Mononuclear cell (primary cell): ENCODE results near the gene TMC1. TPM values are rescaled to one million over a fixed set of nuclear protein-coding genes. Genes with fewer than 3 reads are reported as not detected.

ENCODE experiments used
- H3K27me3 ChIP-seq: 2 replicates; pipeline ENCODE4 v1.6.0; 2011; ENCODE audit warnings: low read length, control low read depth; ENCODE audit not compliant: insufficient read depth
- H3K4me1 ChIP-seq: 2 replicates; pipeline ENCODE4 v1.5.1; 2011; ENCODE audit warnings: mild to moderate bottlenecking, low read length, control low read depth; ENCODE audit not compliant: insufficient read depth
- H3K4me3 ChIP-seq: 2 replicates; pipeline ENCODE4 v1.5.1; 2011; ENCODE audit warnings: mild to moderate bottlenecking, low read length, moderate library complexity
- H3K9me3 ChIP-seq: 2 replicates; pipeline ENCODE4 v1.5.1; 2011; ENCODE audit warnings: low read depth, mild to moderate bottlenecking, control low read depth, low read length
- total RNA-seq: library from RNA; depleted of rRNA; stranded (reverse); fragments of >200 nt; gene quantifications from one replicate; pipeline ENCODE4 v1.2.3, GENCODE V29; 2012

TMC1 gene
- total RNA-seq, 1 donor: 0.52 TPM

DNA sequence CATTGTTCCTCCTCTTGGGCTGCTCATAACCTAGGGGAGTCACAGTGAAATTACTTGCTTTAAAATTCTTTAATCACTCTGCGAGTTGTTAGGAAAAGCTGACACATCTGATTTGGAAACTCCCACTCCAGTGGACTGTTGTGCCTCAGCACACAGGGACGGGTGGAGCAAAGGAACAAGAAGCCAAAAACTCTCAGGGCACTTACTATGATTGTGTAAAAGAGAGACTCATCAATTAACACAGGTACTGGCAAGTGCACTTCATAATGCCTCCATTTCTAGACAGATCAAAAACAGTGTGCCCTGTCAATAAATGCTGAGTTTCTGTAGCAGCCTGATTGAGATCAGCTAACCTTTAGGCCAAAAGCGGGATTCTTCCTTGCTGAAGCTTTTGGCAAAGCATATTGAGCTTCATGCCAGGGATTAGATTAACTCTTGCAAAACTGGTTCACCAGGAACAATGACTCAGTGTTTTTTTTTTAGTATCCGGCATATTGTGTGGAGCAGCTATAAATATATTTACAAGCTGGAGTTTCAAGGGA lies 55.9 kb downstream of the TMC1 start:
- no peaks in the 10 kb centered on the region for H3K9me3 ChIP-seq
- no peaks in the 10 kb centered on the region for H3K27me3 ChIP-seq
- H3K4me1 ChIP-seq: peaks cover 10% of the 10 kb centered on the region
- H3K4me3 ChIP-seq: no peak overlapping the region

DNA sequence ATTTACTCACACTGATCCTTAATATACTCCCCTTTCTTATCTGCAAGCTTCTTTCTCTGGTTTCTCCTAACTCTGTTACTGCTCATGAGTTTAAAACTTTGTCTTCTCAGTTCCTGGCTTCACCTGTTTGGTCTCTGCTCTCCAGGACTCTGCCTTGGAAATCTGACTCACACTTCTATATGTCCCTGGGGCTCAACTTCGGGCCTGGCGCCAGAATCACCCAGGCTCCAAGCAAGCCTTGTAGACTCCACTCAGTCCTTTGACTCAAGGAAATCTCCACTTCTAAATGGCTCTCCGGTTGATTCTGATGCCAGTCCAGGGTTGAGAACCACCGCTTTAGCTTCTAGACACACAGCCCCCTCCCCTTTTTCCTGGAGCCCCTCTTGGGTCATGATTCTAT lies 57.8 kb downstream of the TMC1 start:
- Histone ChIP-seq H3K4me1 (peaks cover 10% of the 10 kb centered on the region), H3K27me3 (no peaks in the 10 kb centered on the region), H3K9me3 (no peaks in the 10 kb centered on the region), H3K4me3 (no peak overlapping the region)

DNA sequence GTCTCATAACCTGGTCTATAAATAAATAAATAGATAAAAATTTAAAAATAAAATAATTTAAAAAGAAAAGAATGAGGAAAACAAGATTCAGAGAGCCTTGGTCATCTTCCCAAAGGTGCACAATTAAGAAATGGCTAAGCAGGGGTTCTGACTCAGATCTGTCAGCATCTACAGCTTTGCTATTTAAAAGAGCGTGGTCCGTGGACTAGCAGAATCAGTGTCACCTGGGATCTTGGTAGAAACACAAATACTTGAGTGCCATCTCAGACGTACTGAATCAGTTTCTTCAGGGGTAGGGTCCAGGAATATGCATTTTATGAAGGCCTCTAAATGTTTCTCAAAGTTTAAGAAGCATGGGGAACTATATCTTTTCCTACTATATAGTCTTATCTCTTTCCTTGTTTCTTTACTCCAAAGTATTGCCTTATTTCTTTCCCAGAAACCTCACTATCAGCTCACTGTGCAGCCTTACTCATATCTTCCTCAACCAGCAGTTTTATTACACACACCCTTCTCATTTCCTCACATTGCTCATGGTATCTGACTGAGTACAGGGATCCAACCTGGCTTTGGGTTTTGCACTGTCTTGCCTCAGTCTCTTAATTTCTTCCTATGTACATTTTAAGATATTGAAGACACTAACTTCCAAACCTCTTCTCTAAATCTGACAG lies 58.6 kb downstream of the TMC1 start:
- Histone ChIP-seq H3K9me3 (no peaks in the 10 kb centered on the region), H3K4me3 (no peak overlapping the region), H3K4me1 (peaks cover 10% of the 10 kb centered on the region), H3K27me3 (no peaks in the 10 kb centered on the region)

DNA sequence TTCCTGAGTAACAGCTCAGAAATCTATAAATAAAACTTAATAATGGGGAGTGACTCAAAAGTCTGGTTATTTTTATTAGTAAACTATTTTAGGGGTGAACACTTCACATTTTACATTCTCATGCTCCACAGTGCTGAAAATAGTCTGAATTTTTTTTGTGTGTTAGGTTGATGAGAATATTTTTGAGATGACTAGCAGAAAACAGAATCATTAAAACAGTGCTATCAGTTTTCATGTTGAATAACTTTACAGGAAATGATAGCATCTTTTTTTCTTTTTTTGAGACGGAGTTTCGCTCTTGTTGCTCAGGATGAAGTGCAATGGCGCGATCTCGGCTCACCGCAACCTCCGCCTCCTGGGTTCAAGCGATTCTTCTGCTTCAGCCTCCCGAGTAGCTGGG lies 60.3 kb downstream of the TMC1 start:
- no peaks in the 10 kb centered on the region for H3K27me3 ChIP-seq

DNA sequence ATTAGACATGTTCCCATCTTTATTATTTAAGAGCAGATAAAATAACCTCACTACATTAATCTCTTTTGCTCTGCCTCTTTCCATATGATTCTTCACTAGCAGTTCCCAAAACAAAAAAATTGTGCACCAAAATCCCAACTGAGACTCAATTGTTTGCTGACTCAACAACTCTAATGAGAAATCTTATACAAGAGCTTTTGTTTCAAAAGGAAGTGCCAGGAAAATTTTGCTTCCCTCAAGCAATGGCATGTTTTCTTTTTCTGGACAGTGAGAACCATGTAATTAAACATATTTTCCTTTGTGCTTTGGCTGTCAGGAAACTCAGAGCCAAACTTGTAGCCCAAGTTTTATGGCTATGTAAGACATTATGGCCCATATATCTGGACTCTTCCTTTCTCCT lies 62.0 kb downstream of the TMC1 start:
- Histone ChIP-seq H3K27me3 (no peaks in the 10 kb centered on the region), H3K4me1 (peaks cover 25% of the 10 kb centered on the region), H3K4me3 (no peak overlapping the region), H3K9me3 (no peaks in the 10 kb centered on the region)

More for the DNA sequence above, 60.3 kb downstream of the TMC1 start:
- Histone ChIP-seq H3K4me3 (no peak overlapping the region), H3K4me1 (peaks cover 24% of the 10 kb centered on the region), H3K9me3 (no peaks in the 10 kb centered on the region)

DNA sequence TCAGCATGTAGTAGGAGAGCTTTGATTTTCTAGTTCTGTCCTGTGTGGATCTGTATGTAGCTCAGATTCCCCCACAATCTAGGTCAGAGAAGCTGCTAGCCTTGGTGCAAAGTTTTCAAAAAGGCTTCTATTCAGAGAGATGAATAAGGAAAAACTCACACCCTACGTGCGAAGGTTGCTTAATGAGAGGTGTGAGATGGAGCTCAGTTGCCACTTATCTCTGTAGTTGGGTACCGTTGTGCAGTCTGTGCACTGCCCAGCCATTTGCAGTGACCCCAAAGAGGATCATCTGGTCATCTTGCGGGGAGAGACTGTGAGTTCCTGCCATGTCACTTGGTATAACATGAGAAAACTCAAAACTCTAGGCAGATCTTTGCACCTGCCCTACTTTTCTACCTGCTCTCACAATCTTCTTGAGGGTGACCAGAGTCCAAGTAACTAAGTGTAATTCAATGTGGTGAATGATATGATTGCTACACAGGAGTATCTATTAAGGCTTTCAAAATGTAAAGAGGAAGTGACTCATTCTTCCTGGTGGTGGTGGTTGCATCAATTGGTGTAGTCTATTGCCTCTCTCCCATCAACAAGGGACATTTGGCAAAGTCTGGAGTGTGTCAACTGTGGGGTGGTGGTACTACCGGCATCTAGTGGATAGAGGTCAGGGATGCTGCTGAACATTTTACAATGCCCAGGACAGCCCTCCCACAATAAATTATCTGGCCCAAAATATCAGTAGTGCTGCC lies 65.2 kb downstream of the TMC1 start:
- peaks cover 51% of the 10 kb centered on the region for H3K4me1 ChIP-seq
- H3K9me3 ChIP-seq: no peaks in the 10 kb centered on the region
- H3K4me3 ChIP-seq: no peak overlapping the region
- no peaks in the 10 kb centered on the region for H3K27me3 ChIP-seq

DNA sequence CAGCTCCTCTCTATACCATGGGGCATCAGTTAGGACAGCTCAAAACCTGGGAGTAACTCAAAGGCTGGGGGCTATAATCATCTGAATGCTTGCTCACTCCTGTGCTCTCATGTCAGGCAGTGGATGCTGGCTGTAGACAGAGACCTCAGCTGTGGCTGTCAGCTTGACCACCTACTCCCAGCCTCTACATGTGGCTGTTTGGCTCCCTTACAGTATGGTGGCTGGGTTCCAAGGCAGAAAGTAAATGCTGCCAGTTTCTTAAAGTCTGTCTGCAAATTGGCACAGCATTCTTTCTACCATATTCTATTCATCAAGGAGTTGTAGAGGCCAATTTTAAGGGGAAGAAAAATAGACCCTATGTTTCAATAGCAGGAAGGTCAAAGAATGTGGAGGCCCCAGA lies 66.9 kb downstream of the TMC1 start:
- H3K9me3 ChIP-seq: no peaks in the 10 kb centered on the region
- H3K27me3 ChIP-seq: no peaks in the 10 kb centered on the region
- no peak overlapping the region for H3K4me3 ChIP-seq
- peaks cover 67% of the 10 kb centered on the region for H3K4me1 ChIP-seq

DNA sequence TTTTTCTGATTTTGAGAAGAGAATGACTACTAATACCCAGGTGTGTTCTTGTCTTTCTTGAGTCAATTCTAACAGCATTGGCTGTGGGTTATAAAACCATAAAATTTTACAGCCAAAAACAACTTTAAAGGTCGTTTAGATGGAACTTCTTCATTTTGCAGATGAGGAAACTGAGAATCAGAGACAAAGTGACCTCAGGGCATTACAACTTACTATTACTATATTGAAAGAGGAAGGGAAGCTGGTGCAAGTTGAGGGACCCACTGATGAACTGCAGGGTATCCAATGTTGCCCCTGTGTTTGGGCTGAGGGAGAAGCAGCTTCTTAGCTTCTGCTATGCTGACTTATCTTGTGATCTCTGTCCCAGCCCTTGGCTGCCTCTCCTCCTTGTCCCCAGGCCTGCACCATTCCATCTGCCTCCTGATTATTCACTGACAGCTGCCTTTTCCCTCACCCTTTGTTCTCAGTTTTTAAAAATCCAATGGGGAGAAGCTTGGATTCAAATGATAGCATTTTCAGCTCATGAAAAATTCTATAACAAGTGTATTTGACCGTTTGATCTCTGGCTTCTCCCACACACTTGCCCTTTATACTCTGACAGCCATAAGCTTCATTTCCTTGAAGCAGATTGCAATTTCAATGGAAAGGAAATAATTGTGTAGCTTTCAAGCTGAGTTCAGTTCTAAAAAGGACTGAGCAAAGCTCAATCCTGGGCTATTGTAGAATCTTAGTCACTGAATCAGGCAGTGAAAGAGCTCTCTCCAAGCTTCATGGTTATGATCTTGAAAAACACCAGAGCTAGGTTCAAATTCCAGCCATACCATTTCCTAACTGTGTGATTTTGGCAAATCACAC lies 68.5 kb downstream of the TMC1 start:
- Histone ChIP-seq H3K4me1 (peaks cover 82% of the 10 kb centered on the region), H3K27me3 (no peaks in the 10 kb centered on the region), H3K9me3 (no peaks in the 10 kb centered on the region), H3K4me3 (no peak overlapping the region)

DNA sequence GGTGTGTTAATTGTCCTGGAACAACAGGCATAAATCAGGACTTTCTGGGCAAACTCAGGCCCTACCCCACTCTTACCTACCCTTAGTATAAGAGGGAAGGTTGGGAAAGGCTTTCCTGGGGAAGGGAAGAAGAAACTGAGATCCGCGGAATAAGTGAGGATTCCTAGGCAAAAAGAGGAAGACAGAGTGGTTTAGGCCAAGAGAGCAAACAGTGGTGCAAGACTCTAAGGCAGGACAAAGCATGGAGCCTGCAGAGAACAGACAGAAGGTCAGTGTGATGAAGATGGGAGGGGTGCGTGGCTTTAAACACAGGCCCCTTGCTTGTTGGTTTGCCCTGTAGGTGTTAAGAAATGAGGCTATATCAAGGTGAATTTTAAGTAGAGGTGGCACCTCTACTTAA lies 69.4 kb downstream of the TMC1 start:
- Histone ChIP-seq H3K9me3 (no peaks in the 10 kb centered on the region), H3K4me1 (peaks cover 80% of the 10 kb centered on the region), H3K27me3 (no peaks in the 10 kb centered on the region), H3K4me3 (no peak overlapping the region)

DNA sequence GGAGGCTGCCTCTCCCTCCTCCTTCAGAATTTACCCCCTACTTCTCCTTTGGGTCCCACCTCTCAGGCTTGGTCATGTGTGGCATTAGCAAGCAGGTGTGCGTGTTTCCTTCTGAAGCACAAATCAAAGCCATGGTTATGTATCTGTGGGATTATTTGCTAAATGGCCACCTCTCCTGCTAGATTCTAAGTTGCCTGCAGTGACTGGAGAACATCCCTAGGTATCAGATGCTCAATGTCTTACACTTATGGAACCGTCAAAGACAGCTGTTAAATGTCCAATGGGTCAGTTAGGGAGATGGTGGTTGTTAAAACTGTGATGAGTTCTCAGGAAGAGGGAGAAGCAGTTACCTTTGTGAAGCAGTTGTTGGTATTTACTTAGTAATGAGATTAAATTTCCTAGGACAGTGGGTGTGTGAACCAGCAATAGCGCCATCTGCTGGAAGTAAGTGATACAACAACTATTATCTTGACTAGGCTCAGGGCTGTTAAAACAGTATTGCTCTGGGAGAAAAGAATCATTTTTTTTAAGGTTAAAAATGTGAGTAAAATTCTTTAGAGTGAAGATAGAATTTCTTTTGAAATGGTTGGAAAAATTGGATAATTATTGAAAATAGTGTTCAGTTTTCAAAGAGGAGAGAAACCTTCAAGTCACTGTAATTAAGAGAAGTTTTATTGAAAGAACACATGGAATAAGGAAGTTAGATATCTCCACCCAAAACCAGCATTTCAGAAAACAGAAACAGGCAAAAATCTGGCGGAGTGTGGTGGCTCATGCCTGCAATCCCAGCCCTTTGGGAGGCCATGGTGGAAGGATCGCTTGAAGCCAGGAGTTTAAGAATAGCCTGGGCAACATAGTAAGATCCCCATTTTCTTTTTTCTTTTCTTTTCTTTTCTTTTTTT lies 71.3 kb downstream of the TMC1 start:
- no peaks in the 10 kb centered on the region for H3K9me3 ChIP-seq
- H3K27me3 ChIP-seq: no peaks in the 10 kb centered on the region
- peaks cover 62% of the 10 kb centered on the region for H3K4me1 ChIP-seq
- no peak overlapping the region for H3K4me3 ChIP-seq

DNA sequence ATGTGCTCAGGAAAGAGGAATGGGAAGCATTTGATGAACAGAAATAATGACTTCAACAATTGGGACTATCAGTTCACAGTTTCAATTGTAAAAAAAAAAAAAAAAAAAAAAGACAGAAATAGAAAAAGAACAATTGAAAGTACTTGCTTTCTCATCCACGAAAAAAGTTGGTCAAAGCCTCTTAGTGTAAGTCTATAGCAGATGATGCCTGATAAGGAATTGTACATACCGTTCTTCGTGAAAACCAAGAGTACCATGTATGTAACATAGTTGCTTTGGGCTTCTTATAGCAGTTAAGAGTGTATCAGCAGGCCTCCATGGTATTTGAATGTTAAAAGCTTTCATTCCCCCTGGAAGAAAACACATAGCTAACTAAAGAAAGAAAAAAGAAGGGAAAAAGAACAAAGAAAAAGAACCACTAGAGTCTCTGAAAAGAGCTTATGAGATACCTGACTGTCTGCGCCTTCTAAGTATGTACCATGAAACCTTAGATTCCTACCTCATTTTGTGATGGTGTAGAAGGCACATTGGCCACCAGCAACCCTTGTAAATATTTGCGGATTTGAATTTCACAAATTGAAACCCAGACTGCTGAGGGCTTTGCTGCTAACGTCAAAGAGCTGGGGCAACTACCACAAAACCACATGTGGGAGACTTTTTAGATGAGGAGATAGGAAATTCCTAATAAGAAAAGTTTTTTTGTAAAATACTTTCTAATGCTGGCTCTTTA lies 75.2 kb downstream of the TMC1 start:
- H3K4me3 ChIP-seq: no peak overlapping the region
- H3K9me3 ChIP-seq: no peaks in the 10 kb centered on the region
- no peaks in the 10 kb centered on the region for H3K27me3 ChIP-seq
- H3K4me1 ChIP-seq: peaks cover 35% of the 10 kb centered on the region

DNA sequence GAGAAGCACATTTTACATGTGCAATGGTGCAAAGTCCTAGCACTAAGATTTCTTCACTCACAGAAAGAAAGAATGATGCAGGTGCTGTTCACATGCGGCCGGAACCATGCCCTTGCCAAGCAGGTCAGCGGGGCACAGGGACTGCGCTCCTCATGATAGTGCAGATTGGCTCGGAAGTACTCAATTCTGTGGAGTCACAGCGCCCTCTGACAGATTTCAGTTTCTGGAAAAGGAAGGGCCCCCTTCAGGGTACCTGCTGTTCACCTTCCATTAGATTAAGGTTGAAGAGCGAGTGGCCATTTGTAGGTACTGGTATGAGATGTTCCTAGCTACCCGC lies 75.7 kb downstream of the TMC1 start:
- no peaks in the 10 kb centered on the region for H3K27me3 ChIP-seq
- peaks cover 30% of the 10 kb centered on the region for H3K4me1 ChIP-seq
- H3K4me3 ChIP-seq: no peak overlapping the region
- no peaks in the 10 kb centered on the region for H3K9me3 ChIP-seq

DNA sequence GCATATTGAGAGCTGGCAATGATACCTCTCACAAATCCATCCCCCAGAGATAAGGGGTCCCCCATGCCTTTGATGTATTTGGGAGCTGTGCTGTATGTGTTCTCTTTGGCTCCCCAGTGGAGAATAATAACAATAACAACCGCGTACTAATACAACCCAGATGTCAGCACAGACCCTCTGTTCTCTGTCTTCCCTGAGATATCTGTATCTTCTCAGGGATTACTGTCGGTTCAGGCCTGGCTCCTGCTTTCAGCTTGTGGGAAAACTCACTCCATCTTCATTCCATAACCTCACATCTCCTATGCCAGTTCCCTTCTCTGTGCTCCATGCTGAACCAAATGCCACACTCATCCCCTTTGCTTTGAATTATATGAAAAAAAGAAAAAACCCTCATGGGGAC lies 76.2 kb downstream of the TMC1 start:
- Histone ChIP-seq H3K4me1 (peaks cover 25% of the 10 kb centered on the region), H3K9me3 (no peaks in the 10 kb centered on the region), H3K4me3 (no peak overlapping the region), H3K27me3 (no peaks in the 10 kb centered on the region)

DNA sequence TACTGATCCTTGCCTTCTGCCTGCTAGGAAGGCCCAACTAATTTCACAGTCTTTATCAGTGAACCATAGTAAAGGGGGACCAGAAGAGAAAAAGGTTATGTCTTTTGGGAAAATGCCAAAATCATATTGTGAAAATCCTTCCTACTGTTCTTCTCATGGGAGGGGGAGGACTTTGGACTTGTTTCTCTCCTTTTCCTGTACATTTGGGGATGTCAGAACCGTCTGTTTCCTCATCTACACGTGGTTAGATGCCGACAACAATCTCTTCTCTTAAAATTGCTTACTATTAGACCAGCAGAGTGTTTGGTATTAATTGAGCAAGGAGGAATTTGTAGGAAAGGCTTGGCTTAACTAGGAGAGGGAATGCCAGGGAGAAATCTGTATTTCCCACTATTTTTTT lies 77.2 kb downstream of the TMC1 start:
- Histone ChIP-seq H3K9me3 (no peaks in the 10 kb centered on the region), H3K4me3 (no peak overlapping the region), H3K4me1 (peaks cover 17% of the 10 kb centered on the region), H3K27me3 (no peaks in the 10 kb centered on the region)
